ENCODE results near the gene KIF3B.
"Not testable (repeated sequence)": the region's sequence is repeated elsewhere in the genome, so short reads cannot be mapped to it uniquely, and the experiment has no call there.

Gene KIF3B

DNA sequence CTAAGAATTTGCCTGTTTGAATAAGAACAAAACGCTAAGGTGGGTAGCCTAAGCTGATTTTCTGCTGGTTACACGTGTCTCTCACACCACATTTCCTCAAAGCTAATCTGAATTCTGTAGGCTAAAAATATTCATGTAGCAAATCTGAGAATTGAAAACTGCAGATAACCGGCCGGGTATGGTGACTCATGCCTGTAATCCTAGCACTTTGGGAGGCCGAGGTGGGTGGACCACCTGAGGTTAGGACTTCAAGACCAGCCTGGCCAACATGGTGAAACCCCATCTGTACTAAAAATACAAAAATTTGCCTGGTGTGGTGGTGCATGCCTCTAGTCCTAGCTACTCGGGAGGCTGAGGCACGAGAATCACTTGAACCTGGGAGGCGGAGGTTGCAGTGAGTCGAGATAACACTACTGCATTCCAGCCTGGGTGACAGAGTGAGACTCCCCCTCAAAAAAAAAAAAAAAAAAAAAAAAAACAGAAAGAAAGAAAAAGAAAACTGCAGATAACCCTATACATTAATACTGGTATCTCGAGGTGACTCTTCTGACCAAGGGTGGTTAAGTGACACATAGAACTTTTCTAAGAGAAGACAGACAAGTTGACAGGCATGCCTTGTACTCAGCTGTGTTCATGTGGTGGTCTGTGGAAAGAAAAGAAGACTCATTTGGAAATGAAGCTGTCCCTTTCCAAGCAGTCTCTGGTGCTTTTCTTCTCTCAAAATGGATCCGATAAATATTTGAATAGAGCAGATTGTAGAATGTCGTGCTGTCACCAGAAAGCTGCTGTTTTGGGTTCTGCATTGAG lies 55.9 kb downstream of the KIF3B start:
- no peak for FAIRE-seq

DNA sequence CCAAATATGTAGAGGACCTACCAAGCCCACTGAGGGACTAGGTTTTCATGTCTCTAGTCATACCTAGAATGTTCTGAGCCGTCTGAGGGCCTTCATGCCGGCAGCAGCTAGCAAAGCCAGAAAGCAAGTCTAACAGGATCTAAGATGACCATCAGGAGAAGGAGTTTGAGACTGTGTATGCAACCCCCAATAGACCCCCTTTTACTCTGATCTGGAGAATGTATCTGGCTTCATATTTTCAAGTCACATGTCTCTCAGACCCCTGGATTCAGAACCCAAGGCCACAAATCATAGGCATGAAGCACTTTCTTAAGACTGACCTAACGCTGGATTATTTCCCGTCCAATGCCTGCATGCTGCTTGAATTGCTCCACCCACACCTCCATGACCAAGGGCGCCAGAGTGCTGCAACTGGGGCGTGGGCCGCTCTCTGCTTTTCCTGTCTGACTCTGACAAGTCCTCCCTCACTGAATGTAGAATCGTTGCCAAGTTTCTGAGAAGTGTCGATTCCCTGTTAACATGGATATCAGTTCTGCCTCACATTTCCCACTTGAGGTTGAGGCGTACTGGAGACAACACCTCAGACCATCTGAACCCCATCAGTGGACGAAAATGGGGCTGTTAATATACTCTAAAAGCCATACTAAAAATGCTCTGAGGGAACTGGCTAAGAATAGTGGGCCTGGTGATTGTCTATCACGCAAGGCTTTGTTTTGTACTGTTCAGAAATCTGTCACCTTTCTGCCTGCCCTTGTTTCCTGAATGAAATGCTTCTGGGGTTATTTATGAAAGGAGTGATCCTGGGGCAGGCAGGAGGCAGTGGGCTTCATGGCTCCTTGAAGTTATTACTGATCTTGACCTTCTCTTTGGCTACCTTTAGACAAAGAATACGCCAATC lies 56.8 kb downstream of the KIF3B start:
- FAIRE-seq: no peak

DNA sequence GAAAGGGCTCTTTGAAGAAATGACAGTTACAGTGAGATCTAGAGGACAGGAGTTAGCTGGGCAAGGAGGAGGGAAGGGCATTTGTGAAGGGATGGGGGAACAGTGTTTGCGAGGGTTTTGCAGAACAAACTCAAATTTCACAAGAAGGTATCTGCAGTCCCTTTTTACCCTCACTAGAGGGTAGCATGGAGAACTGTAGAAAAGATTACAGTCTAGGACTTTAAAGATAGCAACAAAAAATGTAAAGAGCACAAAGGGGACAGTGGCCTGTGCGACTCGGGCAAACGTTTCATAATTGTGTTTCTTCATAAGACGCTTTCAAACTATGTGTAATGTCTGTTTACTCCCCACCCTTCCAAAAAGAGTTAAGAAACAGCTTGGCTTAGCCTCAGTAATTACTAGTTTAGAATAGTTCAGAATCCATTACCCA lies 59.5 kb downstream of the KIF3B start:
- FAIRE-seq: no peak

DNA sequence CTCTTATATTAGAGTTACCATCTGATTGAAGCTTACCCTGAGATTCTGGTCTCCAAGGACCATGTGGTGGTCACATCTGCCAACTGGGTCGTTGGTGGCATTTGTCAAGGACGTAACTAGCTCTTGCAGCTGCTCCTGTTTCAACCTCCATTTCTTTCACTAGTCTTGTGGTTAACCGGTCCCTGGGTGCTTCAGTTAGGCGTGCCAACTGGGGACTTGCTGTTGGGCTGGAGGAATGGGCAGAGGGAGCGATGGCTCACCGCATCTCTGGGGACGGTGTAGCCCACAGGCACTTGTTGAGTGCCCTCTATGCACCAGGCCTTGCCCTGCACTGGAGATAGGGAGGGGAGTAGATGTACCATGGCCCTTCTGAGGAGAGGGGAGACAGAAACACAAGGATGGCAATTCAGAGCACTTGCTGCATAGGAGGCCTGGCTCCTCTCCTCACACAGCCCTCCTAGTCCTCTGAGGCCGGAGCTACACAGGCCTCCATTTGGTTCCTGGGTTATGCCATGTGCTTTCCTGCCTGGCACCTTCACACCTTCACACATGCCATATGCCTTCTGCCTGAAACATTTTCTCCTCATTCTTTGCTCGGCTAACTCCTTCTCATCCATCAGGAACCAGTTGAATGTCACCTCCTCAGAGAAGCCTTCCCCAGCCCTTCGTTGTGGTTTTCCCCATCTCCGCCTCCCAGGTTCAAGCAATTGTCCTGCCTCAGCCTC lies 60.6 kb downstream of the KIF3B start:
- FAIRE-seq: no peak

DNA sequence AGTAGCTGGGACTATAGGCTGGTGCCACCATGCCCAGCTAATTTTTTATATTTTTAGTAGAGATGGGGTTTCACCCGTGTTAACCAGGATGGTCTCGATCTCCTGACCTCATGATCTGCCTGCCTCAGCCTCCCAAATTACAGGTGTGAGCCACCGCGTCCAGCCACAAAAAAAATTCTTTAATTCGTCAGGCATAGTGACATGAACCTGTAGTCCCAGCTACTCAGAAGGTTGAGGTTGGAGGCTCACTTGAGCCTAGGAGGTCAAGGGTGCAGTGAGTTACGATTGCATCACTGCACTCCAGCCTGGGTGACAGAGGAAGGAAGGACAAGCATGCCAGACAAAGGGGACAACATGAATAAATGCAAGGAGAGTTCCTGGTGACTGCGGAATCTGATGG lies 61.2 kb downstream of the KIF3B start:
- FAIRE-seq: no peak

DNA sequence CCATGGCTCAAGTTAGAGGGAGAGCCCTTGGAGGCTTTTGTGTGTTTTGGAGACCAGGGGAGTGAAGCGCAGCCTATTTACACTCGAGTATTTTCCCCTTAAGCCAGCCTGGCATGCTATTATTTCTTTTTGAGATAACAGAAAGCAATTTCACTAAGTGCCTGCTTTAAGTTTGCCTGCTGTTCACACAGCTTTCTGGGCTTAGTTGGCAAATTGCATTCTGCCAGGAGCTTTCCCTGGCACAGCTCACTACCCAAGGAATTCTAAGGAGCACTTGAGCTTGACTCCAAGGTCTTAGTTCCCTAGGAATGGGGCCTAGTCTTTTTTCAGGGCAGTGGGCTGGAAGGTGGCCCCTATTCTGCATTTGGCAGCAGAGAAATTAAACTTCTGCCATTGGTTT lies 61.7 kb downstream of the KIF3B start:
- FAIRE-seq: no peak

DNA sequence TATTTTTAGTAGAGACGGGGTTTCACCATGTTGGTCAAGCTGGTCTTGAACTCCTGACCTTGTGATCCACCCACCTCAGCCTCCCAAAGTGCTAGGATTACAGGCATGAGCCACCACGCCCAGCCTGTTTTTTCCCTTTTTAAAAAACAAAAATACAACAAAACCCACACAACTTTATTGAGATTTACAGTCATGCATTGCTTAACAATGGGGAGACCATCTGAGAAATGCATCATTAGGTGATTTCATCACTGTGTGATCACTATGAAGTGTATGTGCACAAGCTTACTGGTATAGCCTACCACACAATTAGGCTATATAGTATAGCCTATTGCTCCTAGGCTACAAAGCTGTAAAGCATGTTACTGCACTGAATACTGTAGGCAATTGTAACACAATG lies 63.6 kb downstream of the KIF3B start:
- not testable (repeated sequence) for FAIRE-seq

DNA sequence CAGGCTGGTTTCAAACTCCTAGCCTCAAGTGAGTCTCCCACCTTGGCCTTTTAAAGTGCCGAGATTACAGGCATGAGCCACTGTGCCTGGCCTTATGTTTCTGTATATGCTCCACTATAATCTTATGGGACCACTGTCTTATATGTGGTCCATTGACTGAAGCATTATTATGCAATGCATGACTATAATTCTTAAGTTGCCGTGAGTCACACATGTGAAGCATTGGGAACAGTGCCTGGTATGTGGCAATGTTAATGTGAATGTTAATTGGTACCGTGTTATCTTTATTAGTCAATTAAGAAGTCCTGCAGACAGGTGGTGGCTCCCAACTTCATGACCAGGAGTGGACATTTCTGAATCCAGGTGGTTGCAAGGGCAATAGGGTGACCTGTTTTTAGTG lies 66.0 kb downstream of the KIF3B start:
- FAIRE-seq: no peak

DNA sequence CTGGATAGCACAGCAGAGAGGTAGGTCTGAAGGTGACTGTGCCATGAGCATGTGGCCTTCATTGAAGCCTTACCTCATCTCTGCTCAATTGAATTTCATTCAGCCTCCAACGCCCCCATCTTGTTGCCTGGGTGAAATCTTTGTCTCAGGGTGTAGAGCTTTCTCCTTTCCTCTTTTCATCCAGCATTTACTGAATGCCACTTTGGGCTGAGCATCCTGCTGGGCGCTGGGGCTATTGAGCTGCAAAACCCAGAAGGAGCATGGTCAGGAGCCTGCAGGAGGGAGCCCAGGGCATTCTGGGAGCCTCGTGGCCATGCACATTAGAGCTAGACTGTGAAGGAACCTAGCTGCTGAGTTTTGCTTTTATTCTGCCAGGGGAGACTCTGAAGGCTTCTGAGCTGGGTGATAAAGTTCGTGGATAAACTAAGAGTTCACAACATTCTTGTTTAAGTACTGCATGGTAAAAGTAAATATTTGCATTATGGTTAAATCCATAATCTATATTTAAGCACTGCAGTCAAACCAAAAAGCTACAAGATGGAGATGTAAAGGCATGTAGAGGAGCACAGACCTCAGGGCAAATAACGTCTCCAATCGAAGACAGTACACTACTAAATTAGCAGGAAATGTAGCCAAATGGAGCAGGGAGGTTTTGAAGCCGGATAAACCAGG lies 67.5 kb downstream of the KIF3B start:
- no peak for FAIRE-seq

DNA sequence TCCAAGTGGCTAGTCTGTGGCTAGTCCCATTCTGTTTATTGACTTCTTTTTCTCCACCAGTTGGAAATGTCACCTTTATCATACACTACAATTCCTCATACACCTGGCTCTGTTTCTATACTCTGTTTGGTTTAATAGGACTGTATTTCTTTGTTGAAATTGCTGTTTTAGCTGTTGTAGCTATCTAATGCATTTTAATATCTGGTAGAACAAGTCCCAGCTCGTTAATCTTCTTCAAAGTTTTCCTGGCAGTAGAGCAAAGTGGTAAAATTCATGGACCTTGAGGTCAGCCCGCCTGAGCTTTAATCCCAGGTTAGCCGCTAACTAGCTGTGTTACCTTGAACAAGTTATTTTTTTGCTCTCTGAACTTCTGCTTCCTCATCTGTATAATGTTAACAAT lies 70.8 kb downstream of the KIF3B start:
- FAIRE-seq: no peak

DNA sequence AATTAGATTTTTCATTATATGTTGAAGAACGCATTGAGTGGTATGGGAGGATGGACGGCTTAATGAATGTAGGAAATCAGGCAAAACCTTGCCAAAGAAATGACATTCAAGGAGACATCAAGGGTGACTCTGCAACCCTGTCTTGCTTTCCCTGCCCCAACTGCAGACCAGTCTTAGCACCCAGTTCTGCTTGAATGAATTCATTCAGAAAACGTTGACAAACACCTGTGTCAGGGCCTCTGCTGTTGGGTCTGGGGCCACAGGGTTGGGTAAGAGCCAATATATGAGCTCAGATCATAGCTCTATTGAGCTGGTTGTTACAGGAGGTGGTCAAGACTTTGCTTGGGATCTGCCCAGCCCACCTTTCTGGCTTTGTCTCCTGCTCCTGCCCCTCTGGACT lies 73.0 kb downstream of the KIF3B start:
- FAIRE-seq: no peak

DNA sequence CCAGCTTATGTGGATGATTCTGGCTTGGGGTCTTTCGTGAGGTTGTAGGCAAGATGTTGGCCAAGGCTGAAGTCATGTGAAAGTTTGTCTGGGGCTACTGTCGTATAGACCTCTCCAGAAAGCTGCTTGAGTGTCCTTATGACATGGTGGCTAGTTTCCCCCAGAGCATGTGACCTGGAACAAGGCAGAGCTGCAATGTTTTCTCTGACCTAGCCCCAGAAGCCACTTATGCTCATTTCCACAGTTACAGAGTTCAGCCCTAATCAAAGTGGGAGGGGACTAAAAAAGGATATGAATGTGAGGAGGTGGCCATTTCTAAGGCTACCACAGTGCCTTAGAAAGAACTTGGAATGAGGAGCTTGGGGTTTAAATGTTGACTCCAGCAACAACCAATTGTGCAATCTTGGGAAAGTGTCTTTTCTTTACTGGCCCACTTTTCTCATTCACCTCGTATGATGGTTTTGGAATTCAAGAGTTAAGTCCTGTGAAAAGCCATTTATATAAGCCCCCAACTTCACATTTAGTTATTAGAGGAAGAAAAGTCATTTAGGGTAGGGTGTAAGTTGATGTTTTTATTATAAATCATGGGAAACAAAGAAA lies 74.8 kb downstream of the KIF3B start:
- no peak for FAIRE-seq

DNA sequence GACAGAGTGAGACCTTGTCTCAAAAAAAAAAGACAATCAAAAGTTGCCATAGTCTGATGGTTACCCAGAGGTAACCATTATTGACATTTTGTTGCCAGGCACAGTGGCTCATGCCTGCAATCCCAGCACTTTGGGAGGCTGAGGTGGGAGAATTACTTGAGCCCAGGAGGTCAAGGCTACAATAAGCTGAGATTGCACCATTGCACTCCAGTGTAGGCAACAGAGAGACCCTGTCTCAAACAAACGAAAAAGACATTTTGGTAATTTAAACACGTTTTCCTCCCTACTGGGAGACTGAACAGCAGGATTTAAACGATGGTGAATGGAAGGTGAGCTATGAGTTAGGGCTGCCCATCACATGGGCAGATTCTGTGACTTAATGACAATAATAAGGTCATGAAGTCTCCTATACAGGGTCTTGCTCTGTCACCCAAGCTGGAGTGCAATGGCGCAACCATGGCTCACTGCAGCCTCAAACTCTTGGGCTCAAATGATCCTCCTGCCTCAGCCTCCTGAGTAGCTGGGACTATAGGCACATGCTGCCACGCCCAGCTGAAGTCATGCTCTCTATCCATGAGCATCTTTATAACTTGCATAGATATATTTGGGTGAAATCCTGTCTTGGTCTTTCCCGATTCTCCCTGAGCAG lies 76.5 kb downstream of the KIF3B start:
- FAIRE-seq: no peak

DNA sequence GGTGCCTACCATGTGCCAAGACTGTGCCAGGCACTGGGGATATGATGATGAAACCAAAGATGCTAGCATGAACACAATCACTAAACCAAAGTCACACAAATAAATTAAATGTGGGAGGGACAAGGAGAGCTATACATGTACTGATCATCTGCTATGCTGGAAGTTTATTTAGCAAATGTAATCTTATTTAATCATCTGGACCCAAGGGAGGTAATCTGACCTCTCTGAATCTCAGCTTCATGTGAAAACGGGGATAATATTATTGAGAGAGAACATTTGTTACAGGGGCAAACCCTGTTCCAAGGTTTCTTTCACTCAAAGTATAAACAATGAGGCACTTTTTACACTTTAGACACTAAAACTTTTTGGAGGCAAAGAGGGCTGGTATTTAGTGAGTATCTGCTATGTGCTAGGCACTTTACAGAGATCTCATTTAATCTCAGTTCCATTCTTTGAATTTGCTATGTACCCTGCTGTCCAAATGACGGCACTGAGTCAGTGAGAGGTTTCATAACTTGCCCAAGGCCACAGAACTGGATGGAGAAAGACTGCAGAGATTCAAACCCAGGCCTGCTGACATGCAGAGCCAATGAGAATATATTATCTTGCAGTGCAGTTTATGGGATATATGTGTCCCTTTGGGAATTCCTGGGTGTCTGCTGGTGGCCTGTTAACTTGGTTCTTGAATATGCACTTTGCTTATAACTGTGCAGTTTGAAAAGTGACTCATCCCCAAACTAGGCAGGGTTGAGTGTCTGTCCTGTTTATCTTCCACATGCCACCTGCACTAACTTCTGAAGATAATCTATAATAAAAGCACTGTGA lies 77.4 kb downstream of the KIF3B start:
- no peak for FAIRE-seq

DNA sequence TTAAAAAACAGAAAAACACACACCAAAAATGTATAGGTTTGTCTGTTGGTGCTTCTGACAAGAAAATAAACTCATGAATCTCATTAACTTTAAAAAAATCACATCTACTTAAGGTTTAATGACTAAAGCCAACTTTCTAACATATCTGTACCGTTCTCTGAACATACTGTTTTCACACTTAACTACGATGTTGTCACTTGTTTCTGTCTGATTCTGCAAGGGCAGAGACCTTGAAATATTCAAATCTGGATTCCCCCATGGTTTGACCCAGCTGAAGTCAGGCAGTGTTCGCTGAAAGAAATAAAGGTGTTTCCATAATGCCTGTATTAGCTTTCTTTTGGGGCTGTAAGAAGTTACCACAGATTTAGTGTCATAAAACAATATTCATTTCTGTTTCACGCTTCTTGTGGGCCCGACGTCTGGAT lies 78.0 kb downstream of the KIF3B start:
- FAIRE-seq: no peak

DNA sequence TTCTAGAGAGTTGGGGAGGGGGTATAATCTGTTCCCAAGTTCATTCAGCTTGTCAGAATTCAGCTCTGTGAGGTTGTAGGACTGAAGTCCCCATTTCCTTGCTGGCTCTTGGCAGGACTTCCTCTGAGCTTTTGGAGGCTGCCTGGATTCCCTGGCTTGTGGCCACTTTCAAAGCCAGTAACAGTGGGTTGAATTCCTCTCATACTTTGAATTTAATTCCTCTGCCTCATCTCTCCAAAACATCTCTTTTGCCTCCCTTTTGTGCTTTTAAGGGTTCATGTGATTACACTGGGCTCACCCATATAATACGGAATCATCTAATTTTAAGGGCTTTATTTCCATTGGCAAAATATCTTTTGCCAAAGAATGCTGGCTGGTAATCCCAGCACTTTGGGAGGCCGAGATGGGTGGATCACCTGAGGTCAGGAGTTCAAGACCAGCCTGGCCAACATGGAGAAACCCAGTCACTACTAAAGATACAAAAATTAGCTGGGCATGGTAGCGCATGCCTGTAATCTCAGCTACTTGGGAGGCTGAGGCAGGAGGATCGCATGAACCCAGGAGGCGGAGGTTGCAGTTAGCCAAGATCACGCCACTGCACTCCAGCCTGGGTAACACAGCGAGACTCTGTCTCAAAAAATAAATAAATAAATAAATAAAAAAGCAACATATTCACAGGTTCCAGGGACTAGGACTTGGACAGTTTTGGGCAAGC lies 78.6 kb downstream of the KIF3B start:
- FAIRE-seq: not testable (repeated sequence)

DNA sequence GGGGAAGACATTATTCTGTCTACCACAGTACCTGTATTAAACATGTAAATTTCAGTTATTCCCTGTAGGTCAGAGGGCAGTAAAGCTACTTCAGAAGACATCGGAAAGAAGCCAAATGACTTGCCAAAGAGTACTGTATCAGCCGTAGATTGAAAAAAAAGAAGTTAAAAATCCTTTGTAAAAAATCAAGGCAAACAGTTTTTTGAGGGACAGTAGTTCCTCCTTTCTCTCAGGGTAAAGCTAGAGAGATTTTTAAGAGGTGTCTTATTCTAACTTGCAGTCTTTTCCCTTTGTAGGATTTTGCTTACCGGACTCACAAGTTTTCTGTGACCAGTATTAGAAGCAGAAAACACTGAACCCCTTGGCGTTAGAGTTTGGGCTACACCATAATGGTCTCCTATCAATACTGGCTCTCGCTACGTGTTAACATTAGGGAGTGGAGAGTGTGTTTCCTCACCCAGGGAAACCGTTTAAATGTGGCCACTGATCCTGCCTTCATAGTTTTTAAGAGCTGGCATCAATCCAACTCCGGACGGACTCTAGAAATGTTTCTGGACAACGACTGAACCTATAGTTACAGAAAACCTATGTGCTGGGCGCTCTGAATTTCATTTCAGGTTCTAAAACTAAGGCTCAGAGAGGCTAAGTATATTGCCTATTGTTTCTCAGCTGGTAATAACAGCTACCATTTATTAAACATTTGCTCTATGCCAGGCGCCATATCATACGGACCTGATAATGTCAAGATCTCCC lies 79.3 kb downstream of the KIF3B start:
- no peak for FAIRE-seq

DNA sequence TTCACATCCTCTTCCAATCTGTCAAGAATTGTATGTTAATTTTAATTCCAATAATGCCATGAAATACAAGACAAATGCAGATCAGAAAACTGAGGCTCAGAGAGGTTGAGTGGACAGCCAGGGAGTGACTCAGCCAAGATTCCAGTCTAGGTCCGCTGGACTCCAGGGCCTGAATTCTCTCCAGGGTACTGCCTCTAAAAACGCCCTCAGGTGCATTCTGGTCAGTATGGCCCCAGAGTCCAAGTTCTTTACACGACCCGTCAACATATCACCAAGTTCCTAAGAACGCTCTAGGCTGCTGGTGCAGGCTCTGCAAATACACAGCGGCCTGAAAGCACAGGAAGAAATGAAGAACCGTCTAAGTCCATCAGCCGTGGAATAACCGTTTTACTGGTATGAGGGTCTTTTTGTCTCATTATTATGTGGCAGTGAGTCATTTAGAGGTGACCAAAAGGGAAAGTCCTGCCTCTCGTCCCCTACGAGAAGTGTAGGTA lies 80.0 kb downstream of the KIF3B start:
- no peak for FAIRE-seq
